HT1080 (cell line): ENCODE measurements around the gene KCTD5. TPM values are rescaled to one million over a fixed set of nuclear protein-coding genes. Genes with fewer than 3 reads are reported as not detected.
"Not testable (repeated sequence)": the region's sequence is repeated elsewhere in the genome, so short reads cannot be mapped to it uniquely, and the experiment has no call there.

Experiments used
- DNase-seq: peaks from one replicate; pipeline ENCODE4 v3.0.0-alpha.2; 2015; ENCODE audit warnings: low read depth
- total RNA-seq: library from RNA; depleted of rRNA; stranded (reverse); fragments of >200 nt; shearing (Covaris generic); gene quantifications from 2 replicates; pipeline ENCODE4 v1.2.3, GENCODE V29; 2014

Gene KCTD5
- total RNA-seq, 1 experiment from 2014 or later: 61.4 TPM

- DNase-seq: not testable (repeated sequence)
These were observed 14.4 kb downstream of the KCTD5 start for GRCh38 chr16:2696601-2697250.

GRCh38 chr16:2697401-2697948, 15.2 kb downstream of the KCTD5 start:
- DNase-seq: no peak

- no peak for DNase-seq
These were observed 16.0 kb downstream of the KCTD5 start for GRCh38 chr16:2698103-2698870.

GRCh38 chr16:2698965-2699750, 16.8 kb downstream of the KCTD5 start:
- DNase-seq: no peak

- no peak for DNase-seq
These were observed 17.7 kb downstream of the KCTD5 start for GRCh38 chr16:2699791-2700600.

- no peak for DNase-seq
These were observed 18.5 kb downstream of the KCTD5 start for GRCh38 chr16:2700786-2701185.

- DNase-seq: no peak
These were observed 18.9 kb downstream of the KCTD5 start for GRCh38 chr16:2701272-2701671.

- DNase-seq: no peak
These were observed 19.6 kb downstream of the KCTD5 start for GRCh38 chr16:2701713-2702437.

- DNase-seq: no peak
These were observed 20.1 kb downstream of the KCTD5 start for GRCh38 chr16:2702438-2702825.

GRCh38 chr16:2702871-2703745, 20.8 kb downstream of the KCTD5 start:
- DNase-seq: no peak

- no peak for DNase-seq
These were observed 22.1 kb downstream of the KCTD5 start for GRCh38 chr16:2704166-2704982.

GRCh38 chr16:2704983-2705275, 22.6 kb downstream of the KCTD5 start:
- no peak for DNase-seq

- no peak for DNase-seq
These were observed 23.0 kb downstream of the KCTD5 start for GRCh38 chr16:2705351-2705750.

GRCh38 chr16:2706085-2706484, 23.8 kb downstream of the KCTD5 start:
- no peak for DNase-seq

GRCh38 chr16:2706611-2707311, 24.4 kb downstream of the KCTD5 start:
- no peak for DNase-seq

- no peak for DNase-seq
These were observed 25.3 kb downstream of the KCTD5 start for GRCh38 chr16:2707368-2708289.

- DNase-seq: no peak
These were observed 25.9 kb downstream of the KCTD5 start for GRCh38 chr16:2708290-2708639.
